Naive thymus-derived CD8-positive, alpha-beta T cell (primary cell): ENCODE data around the gene EMX2. TPM values are rescaled to one million over a fixed set of nuclear protein-coding genes. Genes with fewer than 3 reads are reported as not detected.
"Not testable (repeated sequence)": the region's sequence is repeated elsewhere in the genome, so short reads cannot be mapped to it uniquely, and the experiment has no call there.

Experiments
- ATAC-seq, 2 donors: fragments of 150-1000 bp; cut with Tn5 transposase in 1 of 2; sonication (Bioruptor Pico), chemical (Tn5 transposase) in 1 of 2; 1 replicate in 1 of 2; 2 replicates in 1 of 2; pipeline ENCODE4 v1.10.0; 2021; ENCODE audit warnings: mild to moderate bottlenecking in 2 of 2, moderate library complexity in 2 of 2
- POLR2A ChIA-PET: fragments of 350-600 bp; sonication (Branson Sonifier 250); formaldehyde crosslinking; loops from one replicate; lab custom pipeline; 2021; ENCODE audit warnings: antibody characterized with exemption; lab: Charles Lee
- DNase-seq, 10 donors: peaks; one replicate each; pipeline versions ENCODE4 v3.0.0 to v3.0.0-alpha.2; 2020 to 2022
- H3K27ac Mint-ChIP-seq, 10 donors: one replicate each; pipeline ENCODE4 v1.8.0; 2020 to 2022; ENCODE audit warnings: mild to moderate bottlenecking in 10 of 10, mixed read lengths in 10 of 10, moderate library complexity in 4 of 10, inconsistent platforms in 1 of 10
- H3K27me3 Mint-ChIP-seq, 5 donors: one replicate each; pipeline ENCODE4 v1.8.0; 2021 to 2022; ENCODE audit warnings: mixed read lengths in 5 of 5
- H3K36me3 Mint-ChIP-seq, 3 donors: one replicate each; pipeline ENCODE4 v1.8.0; 2020 to 2022; ENCODE audit warnings: mixed read lengths in 3 of 3, mild to moderate bottlenecking in 2 of 3, inconsistent platforms in 1 of 3
- H3K4me1 Mint-ChIP-seq, 4 donors: one replicate each; pipeline ENCODE4 v1.8.0; 2021 to 2022; ENCODE audit warnings: mixed read lengths in 4 of 4
- H3K4me3 Mint-ChIP-seq, 10 donors: one replicate each; pipeline ENCODE4 v1.8.0; 2020 to 2022; ENCODE audit warnings: mild to moderate bottlenecking in 10 of 10, mixed read lengths in 10 of 10, moderate library complexity in 6 of 10, inconsistent platforms in 1 of 10
- H3K9me3 Mint-ChIP-seq, 9 donors: one replicate each; pipeline ENCODE4 v1.8.0; 2020 to 2022; ENCODE audit warnings: mixed read lengths in 9 of 9, mild to moderate bottlenecking in 3 of 9, inconsistent platforms in 1 of 9, moderate library complexity in 1 of 9
- polyA plus RNA-seq, 3 donors: library from polyadenylated mRNA; unstranded; fragments of 300-500 nt; fragmentation: Illumina TruSeq; gene quantifications; one replicate each; pipeline ENCODE4 v1.2.3, GENCODE V29; 2021
- total RNA-seq, 8 experiments: library from RNA in 2 of 8; stranded (reverse) in 2 of 8; gene quantifications; one replicate each; pipeline ENCODE4 v1.2.3 and lab custom pipeline; 2021 to 2026

The EMX2 gene
- not detected for total RNA-seq
- not detected for polyA plus RNA-seq
- 0 to 0.09 (median 0) reads per million in 6 experiments for total RNA-seq (lab: John Stamatoyannopoulos, UW)

- peaks cover 12 to 42% (median 34%) of the 10 kb centered on the region in 4 donors for H3K4me1 Mint-ChIP-seq
- H3K36me3 Mint-ChIP-seq: no peaks in the 10 kb centered on the region
- peaks cover 29 to 94% (median 60%) of the 10 kb centered on the region in 5 donors for H3K27me3 Mint-ChIP-seq
- H3K4me3 Mint-ChIP-seq: peak within 1 kb of the TSS in 9 of 10 donors; percentile 51 to 75 (median 66)
- ATAC-seq (no peak), DNase-seq (no peak)
- peaks cover 0 to 1% (median 0%) of the 10 kb centered on the region in 9 donors for H3K9me3 Mint-ChIP-seq
- no peak within 1 kb of the TSS for H3K27ac Mint-ChIP-seq
- POLR2A ChIA-PET: no interaction called here
Measured at GRCh38 chr10:117542706-117543224, at the start of gene EMX2. Gene EMX2 (plus strand): TSS chr10:117542746. CDS start chr10:117543268, 522 bp downstream.

DNA sequence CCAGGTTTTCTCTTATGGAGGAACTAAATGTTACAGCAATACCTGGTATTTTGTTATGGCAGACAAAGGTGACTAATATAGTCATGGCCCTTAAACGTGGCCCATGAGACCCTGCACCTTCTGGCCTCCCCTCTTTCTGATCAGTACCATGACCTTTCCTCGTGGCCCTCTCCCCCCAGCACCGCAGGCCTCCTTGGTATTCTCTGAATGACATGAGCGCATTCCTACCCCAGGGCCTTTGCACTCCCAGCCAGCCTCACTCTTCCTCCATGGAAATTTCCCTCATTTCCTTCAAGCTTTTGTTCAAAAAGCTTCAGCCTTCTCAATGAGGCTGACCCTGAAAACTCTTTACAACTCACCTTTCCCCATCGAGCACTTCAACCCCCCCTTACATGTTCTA lies 46.5 kb upstream of the EMX2 start:
- Mint-ChIP-seq H3K27me3 (peaks cover 23 to 48% (median 34%) of the 10 kb centered on the region in 5 donors), H3K36me3 (no peaks in the 10 kb centered on the region), H3K9me3 (no peaks in the 10 kb centered on the region), H3K4me3 (no peak overlapping the region), H3K4me1 (peaks cover 0 to 3% (median 2%) of the 10 kb centered on the region in 4 donors), H3K27ac (no peak overlapping the region)
- POLR2A ChIA-PET: no interaction called here
- DNase-seq (no peak), ATAC-seq (no peak)

DNA sequence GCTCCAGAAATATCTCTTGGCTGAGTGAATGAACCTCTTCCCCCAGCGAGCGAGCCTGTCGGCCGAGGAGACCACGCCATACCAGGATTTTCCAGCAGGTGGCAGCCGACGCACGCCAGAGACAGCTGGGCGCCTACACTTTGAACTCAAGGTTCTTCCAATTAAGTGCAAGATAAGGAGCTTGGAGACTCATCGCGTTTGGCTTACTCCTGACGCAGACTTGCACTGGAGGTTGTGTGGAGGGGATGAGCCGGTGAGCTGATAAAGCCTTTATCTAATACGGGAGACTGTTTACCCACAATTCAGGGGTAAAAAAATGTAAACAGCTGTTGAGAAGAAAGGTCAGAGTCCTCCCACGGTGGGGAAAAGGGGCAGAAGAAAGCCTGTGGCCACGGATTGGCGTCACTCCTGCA lies 45.9 kb upstream of the EMX2 start:
- POLR2A ChIA-PET: no interaction called here
- peak; percentile 56 to 64 for ATAC-seq
- no peak overlapping the region for H3K4me3 Mint-ChIP-seq

GRCh38 chr10:117497736-117498135 lies 44.8 kb upstream of the EMX2 start:
- no peak for DNase-seq
- POLR2A ChIA-PET: no interaction called here
- peaks cover 0 to 3% (median 2%) of the 10 kb centered on the region in 4 donors for H3K4me1 Mint-ChIP-seq

More for the DNA sequence above, 45.9 kb upstream of the EMX2 start:
- Mint-ChIP-seq H3K36me3 (no peaks in the 10 kb centered on the region), H3K9me3 (no peaks in the 10 kb centered on the region), H3K4me1 (peaks cover 0 to 3% (median 2%) of the 10 kb centered on the region in 4 donors), H3K27ac (no peak overlapping the region), H3K27me3 (peaks cover 26 to 48% (median 35%) of the 10 kb centered on the region in 5 donors)
- DNase-seq: peak; percentile 29 to 73 (median 58)

GRCh38 chr10:117499248-117500105 lies 43.1 kb upstream of the EMX2 start:
- Mint-ChIP-seq H3K36me3 (no peaks in the 10 kb centered on the region), H3K27ac (no peak overlapping the region), H3K27me3 (peaks cover 20 to 57% (median 34%) of the 10 kb centered on the region in 5 donors), H3K9me3 (no peaks in the 10 kb centered on the region), H3K4me3 (no peak overlapping the region), H3K4me1 (peaks cover 0 to 3% (median 2%) of the 10 kb centered on the region in 4 donors)
- DNase-seq: no peak
- POLR2A ChIA-PET: no interaction called here
- ATAC-seq: no peak

More at GRCh38 chr10:117497736-117498135, 44.8 kb upstream of the EMX2 start:
- ATAC-seq: no peak
- no peak overlapping the region for H3K4me3 Mint-ChIP-seq
- H3K9me3 Mint-ChIP-seq: no peaks in the 10 kb centered on the region
- no peak overlapping the region for H3K27ac Mint-ChIP-seq
- H3K27me3 Mint-ChIP-seq: peaks cover 26 to 54% (median 35%) of the 10 kb centered on the region in 5 donors
- no peaks in the 10 kb centered on the region for H3K36me3 Mint-ChIP-seq

DNA sequence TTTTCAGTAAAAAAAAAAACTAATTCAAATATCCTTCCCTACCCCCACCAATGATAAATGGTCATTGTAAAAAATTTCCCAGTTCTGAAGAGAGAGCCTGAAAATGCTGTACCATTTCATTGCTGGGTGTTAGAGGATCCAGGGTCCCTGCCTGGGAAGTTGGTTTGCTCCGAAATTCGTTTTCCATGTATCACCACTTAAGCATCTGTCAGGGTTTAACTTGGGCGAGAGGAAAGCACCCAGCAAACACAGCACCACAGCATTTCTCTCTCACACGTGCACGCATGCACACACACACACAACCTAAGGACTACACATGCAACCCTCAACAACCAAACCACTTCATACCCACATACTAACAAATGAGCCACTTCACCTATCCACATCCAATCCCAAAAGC lies 42.1 kb upstream of the EMX2 start:
- Mint-ChIP-seq H3K4me3 (no peak overlapping the region), H3K9me3 (no peaks in the 10 kb centered on the region), H3K36me3 (no peaks in the 10 kb centered on the region), H3K4me1 (peaks cover 0 to 3% (median 2%) of the 10 kb centered on the region in 4 donors), H3K27ac (no peak overlapping the region), H3K27me3 (peaks cover 14 to 49% (median 28%) of the 10 kb centered on the region in 5 donors)
- DNase-seq: no peak
- POLR2A ChIA-PET: no interaction called here
- no peak for ATAC-seq

- Mint-ChIP-seq H3K36me3 (no peaks in the 10 kb centered on the region), H3K4me3 (no peak overlapping the region), H3K27ac (no peak overlapping the region), H3K9me3 (no peaks in the 10 kb centered on the region), H3K4me1 (peaks cover 0 to 2% (median under 1%) of the 10 kb centered on the region in 4 donors), H3K27me3 (peaks cover 7 to 38% (median 18%) of the 10 kb centered on the region in 5 donors)
- DNase-seq: no peak
- POLR2A ChIA-PET: no interaction called here
- ATAC-seq: no peak
Measured at GRCh38 chr10:117501460-117502035, 41.0 kb upstream of the EMX2 start.

DNA sequence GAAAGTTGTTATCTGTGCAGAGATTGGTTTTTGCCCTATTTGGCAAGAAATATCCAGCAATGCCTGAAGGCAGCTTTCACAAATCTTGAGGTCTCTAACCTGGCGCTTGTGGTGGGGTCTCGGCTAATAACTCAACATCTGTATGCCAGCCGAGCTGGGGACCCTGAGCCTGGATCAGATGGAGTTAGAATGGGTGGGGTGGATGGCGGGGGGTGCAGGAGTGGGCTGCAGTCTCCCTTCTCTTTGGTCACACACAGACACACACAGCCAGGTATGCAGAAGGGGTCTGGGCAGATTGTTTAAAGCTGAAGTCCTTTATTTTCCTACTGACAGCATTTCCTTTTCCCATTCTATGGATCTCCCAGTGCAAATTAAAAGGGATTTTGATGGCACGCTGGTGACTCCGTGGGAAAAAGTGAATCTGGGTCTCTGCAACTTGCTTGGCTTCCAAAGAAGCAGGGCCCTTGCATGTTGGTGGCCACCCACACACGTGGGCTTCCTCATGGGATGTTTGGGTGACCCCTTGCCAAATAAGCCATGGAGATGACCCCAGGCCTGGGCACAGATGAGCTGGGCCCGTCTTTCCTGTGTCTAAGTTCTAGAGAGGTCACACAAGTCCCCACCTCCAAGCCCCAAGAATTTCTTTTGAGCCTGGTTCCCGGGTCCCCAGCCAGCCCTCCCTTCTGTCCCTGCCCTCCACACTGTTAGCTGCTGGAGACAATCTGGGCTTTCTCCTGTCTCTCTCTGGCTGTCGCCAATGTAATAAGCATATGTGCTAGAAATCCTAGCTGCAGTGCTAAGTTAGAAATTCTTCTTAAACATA lies 39.9 kb upstream of the EMX2 start:
- no peaks in the 10 kb centered on the region for H3K36me3 Mint-ChIP-seq
- POLR2A ChIA-PET: no interaction called here

DNA sequence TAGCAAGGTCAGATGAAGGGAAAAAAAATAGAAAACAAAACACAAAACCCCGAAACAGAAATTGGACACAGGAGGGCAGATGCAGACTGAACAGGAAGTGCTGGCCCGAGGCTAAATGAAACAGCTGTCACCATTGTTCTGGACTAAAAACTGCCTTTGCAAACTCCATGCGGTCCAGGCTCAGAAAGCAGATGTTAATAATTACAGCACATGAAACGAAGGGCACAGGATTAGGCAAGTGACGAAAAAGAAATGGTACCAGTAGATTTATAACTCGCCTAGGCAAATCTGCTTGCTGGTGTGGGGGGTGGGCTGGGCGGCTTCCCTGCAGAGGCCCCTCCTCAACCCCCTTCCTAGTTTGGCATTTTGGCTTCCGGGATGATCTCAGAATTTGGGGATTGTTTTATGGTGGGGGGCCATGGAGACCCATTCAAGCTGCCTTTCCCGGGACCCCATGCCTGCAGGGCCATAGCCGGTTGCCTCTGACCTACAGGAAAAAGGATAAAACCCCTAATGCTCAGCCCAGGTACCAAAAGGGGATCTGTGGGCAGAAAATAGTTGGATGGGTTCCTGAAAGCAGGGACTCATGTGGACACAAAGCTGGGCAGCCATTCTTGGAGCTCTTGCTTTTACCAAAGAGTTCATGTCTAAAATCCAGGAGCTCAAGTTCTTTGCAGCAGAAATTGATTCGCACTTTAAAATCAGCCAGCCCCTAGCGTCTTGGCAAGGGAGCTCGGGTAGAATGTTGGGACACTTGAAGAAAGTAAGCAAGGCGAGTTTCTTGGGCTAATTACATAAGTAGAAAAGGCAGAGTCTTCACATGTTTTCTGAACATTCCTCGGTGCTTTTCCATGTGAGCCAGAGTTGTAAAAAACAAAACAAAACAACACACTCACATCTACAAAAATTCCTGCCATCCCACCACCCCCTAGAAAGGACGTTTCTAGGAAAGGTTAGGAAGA lies 39.0 kb upstream of the EMX2 start:
- Mint-ChIP-seq H3K4me3 (no peak overlapping the region), H3K4me1 (no peaks in the 10 kb centered on the region), H3K36me3 (no peaks in the 10 kb centered on the region), H3K27me3 (peaks cover 4 to 36% (median 25%) of the 10 kb centered on the region in 5 donors), H3K27ac (no peak overlapping the region), H3K9me3 (no peaks in the 10 kb centered on the region)
- ATAC-seq (no peak), DNase-seq (no peak)
- POLR2A ChIA-PET: no interaction called here

More for the DNA sequence above, 39.9 kb upstream of the EMX2 start:
- H3K4me1 Mint-ChIP-seq: no peaks in the 10 kb centered on the region
- H3K4me3 Mint-ChIP-seq: no peak overlapping the region
- H3K9me3 Mint-ChIP-seq: no peaks in the 10 kb centered on the region
- no peak for DNase-seq
- no peak for ATAC-seq
- no peak overlapping the region for H3K27ac Mint-ChIP-seq
- peaks cover 4 to 36% (median 22%) of the 10 kb centered on the region in 5 donors for H3K27me3 Mint-ChIP-seq

DNA sequence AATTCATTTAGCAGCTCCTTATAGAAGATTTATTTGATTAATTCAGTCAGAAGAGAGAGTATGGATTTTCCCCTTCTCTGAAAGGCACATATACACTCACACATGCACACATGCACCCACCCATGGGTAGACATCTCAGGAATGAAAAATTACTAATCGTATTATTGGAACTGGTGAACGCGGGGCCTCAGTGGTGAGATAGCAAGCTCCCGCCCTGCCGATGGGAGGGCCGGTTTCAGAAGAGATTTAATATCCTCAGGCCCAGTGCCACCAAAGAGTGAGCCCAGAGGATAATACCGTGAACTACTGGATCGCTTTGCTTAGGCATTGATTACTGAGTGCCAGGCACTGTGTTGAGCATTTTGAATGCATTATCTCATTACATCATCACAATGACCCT lies 38.0 kb upstream of the EMX2 start:
- DNase-seq (no peak), ATAC-seq (no peak)
- Mint-ChIP-seq H3K36me3 (no peaks in the 10 kb centered on the region), H3K27me3 (peaks cover 2 to 43% (median 22%) of the 10 kb centered on the region in 5 donors), H3K4me3 (no peak overlapping the region), H3K9me3 (no peaks in the 10 kb centered on the region), H3K4me1 (no peaks in the 10 kb centered on the region), H3K27ac (no peak overlapping the region)
- POLR2A ChIA-PET: no interaction called here

GRCh38 chr10:117507081-117507480 lies 35.5 kb upstream of the EMX2 start:
- DNase-seq, H3K36me3 Mint-ChIP-seq, POLR2A ChIA-PET, ATAC-seq, H3K4me3 Mint-ChIP-seq, H3K9me3 Mint-ChIP-seq, H3K27ac Mint-ChIP-seq, H3K4me1 Mint-ChIP-seq: not testable (repeated sequence)
- H3K27me3 Mint-ChIP-seq: peaks cover 5 to 46% (median 16%) of the 10 kb centered on the region in 5 donors
